Mesenchymal stem cell (in vitro differentiated cells and primary cell): ENCODE data around the gene ATP6V1F.

Source experiments
- DNase-seq: peaks from one replicate; pipeline ENCODE4 v3.0.0-alpha.2; 2013
- H2AFZ ChIP-seq: one replicate; pipeline ENCODE4 v1.6.1; 2013; ENCODE audit warnings: low read depth, mild to moderate bottlenecking, control low read depth, inconsistent platforms, low read length, moderate library complexity
- H2AK5ac ChIP-seq: 2 replicates; pipeline ENCODE4 v1.6.1; 2013; ENCODE audit warnings: low read length, moderate library complexity, mild to moderate bottlenecking, inconsistent platforms; ENCODE audit not compliant: severe bottlenecking
- H2BK120ac ChIP-seq: one replicate; pipeline ENCODE4 v1.6.1; 2013; ENCODE audit warnings: low read depth, mild to moderate bottlenecking, inconsistent platforms, low read length, moderate library complexity
- H2BK12ac ChIP-seq, 2 experiments: one replicate each; pipeline ENCODE4 v1.6.1; 2013; ENCODE audit warnings: inconsistent platforms in 2 of 2, low read length in 2 of 2, mild to moderate bottlenecking in 2 of 2, moderate library complexity in 2 of 2, control low read depth in 1 of 2
- H2BK15ac ChIP-seq: one replicate; pipeline ENCODE4 v1.6.1; 2013; ENCODE audit warnings: mild to moderate bottlenecking, low read depth, inconsistent platforms; ENCODE audit not compliant: poor library complexity, severe bottlenecking
- H2BK5ac ChIP-seq: 2 replicates; pipeline ENCODE4 v1.6.1; 2013; ENCODE audit warnings: low read depth, mild to moderate bottlenecking, low read length, control low read depth, inconsistent platforms; ENCODE audit not compliant: poor library complexity, severe bottlenecking
- H3K14ac ChIP-seq, 2 experiments: one replicate each; pipeline ENCODE4 v1.6.1; 2013; ENCODE audit warnings: inconsistent platforms in 2 of 2, low read length in 2 of 2, control low read depth in 1 of 2, mild to moderate bottlenecking in 1 of 2, moderate library complexity in 1 of 2
- H3K18ac ChIP-seq, 2 experiments: one replicate each; pipeline ENCODE4 v1.6.1; 2013; ENCODE audit warnings: inconsistent platforms in 2 of 2, low read length in 2 of 2, control low read depth in 1 of 2, low read depth in 1 of 2, mild to moderate bottlenecking in 1 of 2
- H3K23ac ChIP-seq, 2 experiments: one replicate each; pipeline ENCODE4 v1.6.1; 2013; ENCODE audit warnings: inconsistent platforms in 2 of 2, low read length in 2 of 2, mild to moderate bottlenecking in 2 of 2, moderate library complexity in 2 of 2, control low read depth in 1 of 2
- H3K27ac ChIP-seq: 2 replicates; pipeline ENCODE4 v1.5.1; 2013; ENCODE audit warnings: mild to moderate bottlenecking, moderate library complexity, low read length, control low read depth, inconsistent platforms; ENCODE audit not compliant: poor library complexity, severe bottlenecking
- H3K27me3 ChIP-seq, 2 experiments: 2 replicates each; pipeline versions ENCODE4 v1.6.1 to v1.7.0; 2013; ENCODE audit warnings: low read length in 2 of 2, mild to moderate bottlenecking in 2 of 2, moderate library complexity in 2 of 2, control low read depth in 1 of 2, inconsistent platforms in 1 of 2; ENCODE audit not compliant: control insufficient read depth in 1 of 2, insufficient read depth in 1 of 2
- H3K36me3 ChIP-seq, 2 experiments: 2 replicates each; pipeline versions ENCODE4 v1.6.1 to v1.7.0; 2013; ENCODE audit warnings: low read length in 2 of 2, control low read depth in 1 of 2, inconsistent platforms in 1 of 2, low read depth in 1 of 2, mild to moderate bottlenecking in 1 of 2; ENCODE audit not compliant: insufficient read depth in 2 of 2, control insufficient read depth in 1 of 2
- H3K4ac ChIP-seq, 2 experiments: one replicate each; pipeline ENCODE4 v1.6.1; 2013; ENCODE audit warnings: inconsistent platforms in 2 of 2, low read length in 2 of 2, mild to moderate bottlenecking in 2 of 2, moderate library complexity in 2 of 2, control low read depth in 1 of 2, low read depth in 1 of 2
- H3K4me1 ChIP-seq: 2 replicates; pipeline ENCODE4 v1.6.1; 2013; ENCODE audit warnings: low read depth, low read length, control low read depth; ENCODE audit not compliant: control insufficient read depth, insufficient read depth
- H3K4me2 ChIP-seq: 2 replicates; pipeline ENCODE4 v1.6.1; 2013; ENCODE audit warnings: low read length, mild to moderate bottlenecking, inconsistent platforms; ENCODE audit not compliant: poor library complexity, severe bottlenecking
- H3K4me3 ChIP-seq, 2 experiments: 2 replicates each; pipeline versions ENCODE4 v1.5.1 to v1.7.0; 2013; ENCODE audit warnings: low read length in 2 of 2, mild to moderate bottlenecking in 2 of 2, control low read depth in 1 of 2, low read depth in 1 of 2; ENCODE audit not compliant: insufficient read depth in 1 of 2
- H3K79me1 ChIP-seq: replicated peaks from 2 replicates; pipeline ENCODE4 v1.6.1; 2013; ENCODE audit warnings: mild to moderate bottlenecking, control low read depth, low read length, inconsistent platforms; ENCODE audit not compliant: poor library complexity, severe bottlenecking
- H3K9ac ChIP-seq: 2 replicates; pipeline ENCODE4 v1.7.0; 2013; ENCODE audit warnings: mild to moderate bottlenecking, low read length, moderate library complexity
- H3K9me3 ChIP-seq: 2 replicates; pipeline ENCODE4 v1.7.0; 2013; ENCODE audit warnings: mild to moderate bottlenecking, low read length; ENCODE audit not compliant: control insufficient read depth
- H4K8ac ChIP-seq: one replicate; pipeline ENCODE4 v1.6.1; 2013; ENCODE audit warnings: inconsistent platforms, mild to moderate bottlenecking, low read length, moderate library complexity
- H4K91ac ChIP-seq: one replicate; pipeline ENCODE4 v1.6.1; 2013; ENCODE audit warnings: mild to moderate bottlenecking, low read length, inconsistent platforms
- WGBS: methylation state at CpG from one replicate; pipeline ENCODE4 v1.1.7; 2013; ENCODE audit warnings: mixed read lengths; 5-methylcytosine and 5-hydroxymethylcytosine counted together

The ATP6V1F gene

DNA sequence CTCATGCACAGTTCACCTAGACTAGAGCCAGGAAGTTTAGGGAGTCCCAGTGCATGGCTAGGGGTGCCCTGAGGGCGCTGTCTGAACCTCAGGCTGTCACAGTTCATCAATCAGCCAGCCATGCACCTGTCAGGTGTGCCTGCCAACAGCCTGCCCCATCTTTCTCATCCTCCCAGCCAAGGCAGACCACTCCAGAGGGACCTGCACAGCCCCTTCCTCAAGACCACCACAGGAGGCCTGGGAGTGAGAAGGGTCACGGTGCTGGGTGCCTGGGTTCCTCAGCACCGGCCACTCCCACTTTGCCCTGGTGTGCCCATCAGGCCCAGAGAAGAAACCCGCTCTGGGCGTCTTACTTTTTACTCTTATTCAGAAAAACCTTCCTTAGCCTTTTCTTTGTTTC lies 8.4 kb downstream of the ATP6V1F start:
- Histone ChIP-seq H2BK15ac (no peak overlapping the region), H2AFZ (no peak overlapping the region)
- no peak for DNase-seq

DNA sequence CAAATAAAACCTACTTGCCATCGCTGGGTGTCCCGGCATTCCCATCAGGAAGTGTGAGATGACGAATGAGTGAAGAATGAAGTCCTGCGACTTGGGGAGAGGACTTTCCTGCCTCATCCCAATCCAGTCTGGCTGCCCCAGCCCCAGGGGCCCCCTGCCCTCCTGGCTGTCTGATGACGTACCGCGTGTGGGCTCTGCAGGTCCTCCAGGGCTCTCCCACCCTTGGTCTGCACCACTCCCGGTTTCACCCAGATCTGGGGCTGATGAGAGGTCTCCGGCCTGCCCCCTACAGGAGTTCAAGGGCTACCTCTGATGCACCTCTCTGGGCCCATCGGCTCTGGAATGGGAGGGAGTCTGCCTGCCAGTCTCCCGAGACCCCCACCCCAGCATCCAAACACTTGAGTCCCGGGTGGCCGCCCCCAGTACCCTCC lies 9.8 kb downstream of the ATP6V1F start:
- no peak overlapping the region for H2BK15ac ChIP-seq

More for the DNA sequence above, 8.4 kb downstream of the ATP6V1F start:
- Histone ChIP-seq H2BK12ac (no peak overlapping the region), H4K91ac (no peak overlapping the region), H3K9me3 (no peaks in the 10 kb centered on the region), H3K4ac (no peak overlapping the region), H3K36me3 (peaks cover 9 to 11% of the 10 kb centered on the region in 2 experiments), H3K79me1 (peaks cover 8% of the 10 kb centered on the region), H2BK5ac (no peak overlapping the region), H3K9ac (no peak overlapping the region), H3K27ac (no peak overlapping the region), H3K4me2 (no peak overlapping the region), H4K8ac (no peak overlapping the region), H3K4me1 (peaks cover 24% of the 10 kb centered on the region), H2BK120ac (no peak overlapping the region), H3K4me3 (no peak overlapping the region), H3K27me3 (peaks cover 26 to 52% of the 10 kb centered on the region in 2 experiments), H3K14ac (no peak overlapping the region), H3K23ac (no peak overlapping the region), H2AK5ac (no peak overlapping the region), H3K18ac (no peak overlapping the region)
- WGBS, result 95% methylated on average over 5 of the region's 5 CpGs

DNA sequence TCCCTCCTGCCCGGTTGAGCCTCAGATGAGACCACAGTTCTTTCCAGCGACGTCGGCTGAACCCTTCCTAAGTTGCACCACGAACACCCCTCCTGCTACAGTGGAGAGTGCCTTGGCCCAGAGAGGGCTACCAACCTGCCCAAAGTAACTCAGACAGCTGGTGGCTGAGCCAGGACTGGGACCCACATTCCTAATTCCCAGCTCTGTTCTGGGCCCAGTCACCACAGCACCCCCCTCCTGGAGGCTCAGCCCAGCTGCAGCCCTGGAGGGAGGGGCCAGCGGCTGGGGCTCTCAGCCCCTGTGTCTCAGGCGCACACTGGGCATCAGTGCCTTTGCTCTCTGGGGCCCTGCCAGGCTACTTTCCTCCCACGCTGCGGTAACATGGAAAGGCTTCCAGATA lies 10.6 kb downstream of the ATP6V1F start:
- Histone ChIP-seq H3K4me1 (peaks cover 19% of the 10 kb centered on the region), H2BK5ac (no peak overlapping the region), H3K4me2 (no peak overlapping the region), H2AFZ (no peak overlapping the region), H3K4ac (no peak overlapping the region), H3K79me1 (no peaks in the 10 kb centered on the region), H2BK120ac (no peak overlapping the region), H3K4me3 (no peak overlapping the region), H3K23ac (no peak overlapping the region), H3K9me3 (no peaks in the 10 kb centered on the region), H2BK15ac (no peak overlapping the region), H2BK12ac (no peak overlapping the region), H3K27me3 (peaks cover 26 to 59% of the 10 kb centered on the region in 2 experiments), H4K91ac (no peak overlapping the region), H2AK5ac (no peak overlapping the region), H3K14ac (no peak overlapping the region), H4K8ac (no peak overlapping the region), H3K36me3 (peaks cover 0 to 14% of the 10 kb centered on the region in 2 experiments), H3K18ac (no peak overlapping the region), H3K27ac (no peak overlapping the region), H3K9ac (no peak overlapping the region)
- WGBS, result 91% methylated on average over 9 of the region's 9 CpGs
- no peak for DNase-seq

More for the DNA sequence above, 9.8 kb downstream of the ATP6V1F start:
- Histone ChIP-seq H3K27me3 (peaks cover 26 to 59% of the 10 kb centered on the region in 2 experiments), H3K9me3 (no peaks in the 10 kb centered on the region), H2AK5ac (no peak overlapping the region), H3K9ac (no peak overlapping the region), H4K91ac (no peak overlapping the region), H3K4me1 (peaks cover 24% of the 10 kb centered on the region), H2BK5ac (no peak overlapping the region), H3K14ac (no peak overlapping the region), H4K8ac (no peak overlapping the region), H3K27ac (no peak overlapping the region), H3K4me2 (no peak overlapping the region), H3K4me3 (no peak overlapping the region), H2BK12ac (no peak overlapping the region), H2AFZ (no peak overlapping the region), H3K36me3 (peaks cover 0 to 11% of the 10 kb centered on the region in 2 experiments), H2BK120ac (no peak overlapping the region), H3K18ac (no peak overlapping the region), H3K23ac (peak overlapping the region in 1 of 2 experiments; percentile 53), H3K79me1 (no peaks in the 10 kb centered on the region), H3K4ac (no peak overlapping the region)
- no peak for DNase-seq
- WGBS, result 71% methylated on average over 11 of the region's 13 CpGs

DNA sequence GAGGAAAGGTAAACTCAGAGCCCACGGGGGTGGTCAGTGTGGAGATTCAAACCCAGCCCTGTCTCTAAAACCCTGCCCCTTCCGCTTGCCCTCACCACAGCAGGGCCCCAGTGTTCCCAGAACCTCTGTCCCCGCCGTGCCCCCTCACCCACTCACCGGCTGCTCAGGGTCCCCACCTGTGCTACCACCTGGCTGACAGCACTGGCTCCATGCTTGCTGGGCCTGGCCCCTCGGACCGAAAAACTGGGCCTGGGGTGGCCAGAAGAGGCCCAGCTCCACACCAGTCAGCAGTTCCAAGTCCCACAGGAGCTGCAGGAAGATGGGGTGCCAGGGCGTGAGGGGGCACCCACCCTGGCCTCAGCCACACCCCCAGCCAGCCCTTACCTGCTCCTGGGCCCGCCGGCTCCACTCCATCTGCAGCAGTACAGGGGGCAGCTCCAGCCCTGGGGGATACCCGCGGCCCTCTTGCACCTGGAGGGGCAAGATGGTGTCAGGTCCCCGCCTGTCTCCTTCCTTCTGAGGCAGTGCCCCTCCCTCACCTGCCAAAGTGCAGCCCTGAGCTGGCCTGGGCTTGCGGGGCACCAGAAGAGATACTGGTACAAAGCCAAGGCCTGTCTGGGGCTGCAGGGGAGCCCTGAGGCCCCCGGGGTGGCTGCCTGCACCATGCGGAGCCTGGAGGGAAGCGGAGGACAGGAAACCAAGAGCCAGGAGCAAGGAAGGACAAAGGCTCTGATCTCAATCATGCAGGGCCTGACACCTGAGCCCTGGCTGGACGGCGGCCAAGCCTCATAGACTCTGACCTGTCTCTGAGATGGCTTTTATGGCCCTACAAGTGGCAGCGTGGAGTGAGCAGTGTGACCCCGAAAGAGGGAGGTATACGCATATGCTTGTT lies 11.7 kb downstream of the ATP6V1F start:
- WGBS, result 88% methylated on average over 22 of the region's 22 CpGs
- Histone ChIP-seq H2BK5ac (no peak overlapping the region), H3K9me3 (no peaks in the 10 kb centered on the region), H4K91ac (no peak overlapping the region), H3K18ac (no peak overlapping the region), H3K23ac (no peak overlapping the region), H3K4me1 (peaks cover 7% of the 10 kb centered on the region), H3K14ac (no peak overlapping the region), H3K36me3 (peaks cover 0 to 19% of the 10 kb centered on the region in 2 experiments), H2BK120ac (no peak overlapping the region), H4K8ac (no peak overlapping the region), H2BK12ac (no peak overlapping the region), H3K4me2 (no peak overlapping the region), H3K4me3 (no peak overlapping the region), H3K79me1 (no peaks in the 10 kb centered on the region), H2BK15ac (no peak overlapping the region), H3K27me3 (peaks cover 26 to 54% of the 10 kb centered on the region in 2 experiments), H3K4ac (no peak overlapping the region), H2AFZ (no peak overlapping the region), H2AK5ac (no peak overlapping the region), H3K9ac (no peak overlapping the region), H3K27ac (no peak overlapping the region)
- DNase-seq, result no peak
